HCT116 (cell line): ENCODE measurements around the gene PRM1. TPM values are rescaled to one million over a fixed set of nuclear protein-coding genes. Genes with fewer than 3 reads are reported as not detected.

ENCODE experiments used
- ATAC-seq: fragments of 200-7000 bp; cut with Tn5 transposase; 2 replicates; pipeline ENCODE4 v1.9.1; 2020; ENCODE audit warnings: mild to moderate bottlenecking, moderate library complexity
- BruUV-seq: library from RNA; stranded (reverse); fragments of 400-500 nt; replicated peaks from 2 replicates; lab custom pipeline; 2021; lab: Mats Ljungman, UMichigan
- CTCF ChIA-PET: fragments of 300-600 bp; sonication (Branson Sonifier 250); formaldehyde crosslinking; loops from one replicate; lab custom pipeline; 2021; ENCODE audit warnings: antibody characterized with exemption; lab: Charles Lee
- POLR2A ChIA-PET: fragments of 300-600, 350-600 bp; sonication (Branson Sonifier 250); formaldehyde crosslinking; loops from one replicate; lab custom pipeline; 2021; ENCODE audit warnings: antibody characterized with exemption; lab: Charles Lee
- RAD21 ChIA-PET, 2 experiments: fragments of 300-600 bp; sonication (Branson Sonifier 250); formaldehyde crosslinking; loops; one replicate each; lab custom pipeline; 2023; ENCODE audit warnings: low total read pairs in 2 of 2; ENCODE audit not compliant: uncharacterized antibody in 2 of 2, unreplicated experiment in 2 of 2, low non-redundant PET in 1 of 2; lab: Charles Lee
- DNase-seq: peaks from one replicate; pipeline ENCODE4 v3.0.0-alpha.2; 2010; ENCODE audit warnings: low read depth, low spot score
- H2AFZ ChIP-seq: fragments of 200-600 bp; shearing (Covaris generic), sonication (generic); 2 replicates; pipeline ENCODE4 v1.6.1; 2017; ENCODE audit warnings: low read depth, mixed run types, mixed read lengths, antibody characterized with exemption, low read length; ENCODE audit not compliant: poor library complexity, severe bottlenecking
- H3K27ac ChIP-seq: 2 replicates; pipeline ENCODE4 v1.5.1; 2012; ENCODE audit warnings: low read depth, low read length
- H3K27me3 ChIP-seq: fragments of 200-600 bp; sonication (generic); 2 replicates; pipeline ENCODE4 v1.6.1; 2016; ENCODE audit warnings: mixed run types, low read length, mixed read lengths; ENCODE audit not compliant: insufficient read depth
- H3K36me3 ChIP-seq, 2 experiments: fragments of 200-500 bp in 1 of 2; fragments of 200-600 bp in 1 of 2; sonication (Bioruptor generic) in 1 of 2; sonication (generic) in 1 of 2; 2 replicates each; pipeline versions ENCODE4 v1.5.1 to v1.6.1; 2014 to 2016; ENCODE audit warnings: low read length in 2 of 2, inconsistent platforms in 1 of 2, mixed read lengths in 1 of 2, mixed run types in 1 of 2; ENCODE audit not compliant: insufficient read depth in 2 of 2, control insufficient read depth in 1 of 2
- H3K4me1 ChIP-seq, 2 experiments: fragments of 200-600 bp in 1 of 2; sonication (generic) in 1 of 2; 2 replicates each; pipeline versions ENCODE4 v1.5.1 to v1.6.1; 2012 to 2017; ENCODE audit warnings: low read length in 2 of 2, inconsistent platforms in 1 of 2, mild to moderate bottlenecking in 1 of 2, mixed read lengths in 1 of 2, mixed run types in 1 of 2, moderate library complexity in 1 of 2; ENCODE audit not compliant: insufficient read depth in 2 of 2, control insufficient read depth in 1 of 2
- H3K4me2 ChIP-seq: fragments of 200-600 bp; sonication (generic); 2 replicates; pipeline ENCODE4 v1.6.1; 2017; ENCODE audit warnings: mixed run types, low read length, mixed read lengths
- H3K4me3 ChIP-seq, 2 experiments: fragments of 200-600 bp in 1 of 2; sonication (generic) in 1 of 2; replicated peaks in 1 of 2; 2 replicates each; pipeline ENCODE4 v1.5.1; 2011 to 2016; ENCODE audit warnings: low read length in 2 of 2, control low read depth in 1 of 2, low read depth in 1 of 2, mild to moderate bottlenecking in 1 of 2, mixed read lengths in 1 of 2, mixed run types in 1 of 2
- H3K79me2 ChIP-seq: fragments of 200-600 bp; sonication (generic); 2 replicates; pipeline ENCODE4 v1.6.1; 2017; ENCODE audit warnings: mild to moderate bottlenecking, mixed run types, low read length, moderate library complexity, mixed read lengths; ENCODE audit not compliant: insufficient read depth
- H3K9ac ChIP-seq: fragments of 200-600 bp; sonication (generic); 2 replicates; pipeline ENCODE4 v1.6.1; 2016; ENCODE audit warnings: low read length, mixed read lengths
- H3K9me2 ChIP-seq: fragments of 200-600 bp; sonication (generic), shearing (Covaris generic); 2 replicates; pipeline ENCODE4 v1.6.1; 2017; ENCODE audit warnings: mixed run types, mild to moderate bottlenecking, moderate library complexity; ENCODE audit not compliant: insufficient read depth
- H3K9me3 ChIP-seq, 2 experiments: fragments of 200-500 bp in 1 of 2; fragments of 200-600 bp in 1 of 2; sonication (Bioruptor generic) in 1 of 2; sonication (generic) in 1 of 2; 2 replicates each; pipeline ENCODE4 v1.6.1; 2014 to 2017; ENCODE audit warnings: low read length in 2 of 2, mixed read lengths in 2 of 2, inconsistent platforms in 1 of 2, low read depth in 1 of 2, mild to moderate bottlenecking in 1 of 2, mixed run types in 1 of 2, moderate library complexity in 1 of 2; ENCODE audit not compliant: control insufficient read depth in 1 of 2, insufficient read depth in 1 of 2
- H4K20me1 ChIP-seq: fragments of 200-600 bp; sonication (generic), shearing (Covaris generic); 2 replicates; pipeline ENCODE4 v1.6.1; 2017; ENCODE audit warnings: mixed run types, mild to moderate bottlenecking, moderate library complexity; ENCODE audit not compliant: insufficient read depth
- CEBPB ChIP-seq: IDR thresholded peaks from 2 replicates; pipeline ENCODE4 v1.6.1; 2012; ENCODE audit warnings: low read depth
- EGR1 ChIP-seq: IDR thresholded peaks from 2 replicates; pipeline ENCODE4 v1.6.1; 2012; ENCODE audit warnings: low read depth
- FOSL1 ChIP-seq: IDR thresholded peaks from 2 replicates; pipeline ENCODE4 v1.6.1; 2012; ENCODE audit warnings: low read depth
- RAD21 ChIP-seq: IDR thresholded peaks from 2 replicates; pipeline ENCODE4 v1.6.1; 2012; ENCODE audit warnings: low read depth, mild to moderate bottlenecking
- SRF ChIP-seq: IDR thresholded peaks from 2 replicates; pipeline ENCODE4 v1.6.1; 2012; ENCODE audit warnings: low read depth
- YY1 ChIP-seq: IDR thresholded peaks from 2 replicates; pipeline ENCODE4 v1.6.1; 2011; ENCODE audit warnings: low read length, low read depth, moderate library complexity, mild to moderate bottlenecking; ENCODE audit not compliant: insufficient replicate concordance; ENCODE audit errors: extremely low read depth
- intact Hi-C: fragments of 100-400 bp; cut with micrococcal nuclease; formaldehyde crosslinking; loops from 2 replicates; pipeline ENCODE4 v1.10.0; 2022
- total RNA-seq: library from RNA; stranded (reverse); gene quantifications from one replicate; pipeline ENCODE4 v1.2.1, GENCODE V29; 2021; ENCODE audit not compliant: unreplicated experiment
- TF ChIP-seq, protein P1 (sequence below): IDR thresholded peaks from 2 replicates; pipeline ENCODE4 v1.6.1; 2012

Gene PRM1
- total RNA-seq, 1 experiment from 2014 or later: not detected

GRCh38 chr16:11254913-11255736 is 26.0 kb downstream of the PRM1 start:
- BruUV-seq: no TSS peak
- DNase-seq: no peak
- no peak overlapping the region for H2AFZ ChIP-seq

DNA sequence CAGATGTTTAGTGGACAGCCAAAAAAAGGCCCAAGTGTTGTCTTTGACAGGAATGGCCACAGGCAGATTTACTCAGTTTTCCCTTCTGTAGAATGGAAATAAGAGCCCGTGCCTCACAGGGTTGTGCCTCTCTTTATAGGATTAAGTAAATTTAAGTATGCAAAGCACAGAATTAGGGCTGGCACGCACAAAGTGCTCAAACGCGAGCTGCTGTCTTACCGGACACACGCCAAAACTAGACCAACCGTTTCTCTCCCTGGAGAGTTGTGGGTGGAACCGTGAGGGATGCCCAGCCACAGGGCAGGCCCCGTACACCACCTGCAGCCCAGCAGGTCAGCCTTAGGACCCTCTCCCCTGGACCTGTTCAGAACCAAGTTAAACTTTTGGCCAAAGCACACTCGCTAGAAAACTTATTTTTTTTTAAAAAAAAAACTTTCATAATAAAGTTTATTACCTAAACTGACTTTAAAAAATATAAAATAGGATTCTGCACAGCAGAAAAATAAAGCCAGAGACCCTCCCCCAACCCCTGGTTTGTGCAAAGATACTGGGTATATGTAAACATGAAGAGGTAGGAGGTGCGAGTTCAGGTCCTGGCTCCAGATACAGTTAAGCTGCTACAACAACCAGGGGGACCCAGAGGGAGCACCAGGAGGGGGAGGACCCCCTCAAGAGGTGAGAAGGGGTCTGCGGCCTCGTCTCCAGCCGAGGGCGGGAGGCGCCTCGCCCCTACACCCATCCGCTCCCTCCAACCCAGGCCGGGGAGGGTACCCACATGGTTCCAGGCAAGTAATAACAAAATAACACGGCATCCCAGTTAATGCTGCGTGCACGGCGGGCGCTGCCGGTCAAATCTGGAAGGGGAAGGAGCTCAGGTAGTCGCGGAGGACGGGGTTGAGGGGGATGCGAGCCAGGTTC is 26.9 kb downstream of the PRM1 start:
- Histone ChIP-seq H3K4me2 (peak overlapping the region; percentile 96), H2AFZ (no peak overlapping the region), H3K4me3 (peak overlapping the region in 1 of 2 experiments; percentile 79; a peak in 3 of 4 replicates), H3K27me3 (no peaks in the 10 kb centered on the region), H3K9me2 (no peaks in the 10 kb centered on the region), H3K36me3 (no peaks in the 10 kb centered on the region), H3K9ac (peak overlapping the region; percentile 63; the same call in 1 of the 2 replicates), H3K79me2 (no peaks in the 10 kb centered on the region), H3K9me3 (no peaks in the 10 kb centered on the region), H3K4me1 (peaks cover 10 to 31% of the 10 kb centered on the region in 2 experiments; a peak in 3 of 4 replicates), H4K20me1 (no peaks in the 10 kb centered on the region), H3K27ac (peak overlapping the region; percentile 85; the same call in 1 of the 2 replicates)
- no peak for DNase-seq
- intact Hi-C loops: no loop called here
- no peak for ATAC-seq
- ChIA-PET POLR2A (interaction anchor here (1.9 to 4.0 kb wide), 8 partner anchors 16 to 286 kb away, joined by 7 to 30 read pairs (median 14); no protein-coding TSS in a partner anchor), CTCF (interaction anchor here (1.1 to 2.9 kb wide), 4 partner anchors 102 to 290 kb away, joined by 3 to 32 read pairs (median 10); no protein-coding TSS in a partner anchor), RAD21 (no interaction called here)
- BruUV-seq: TSS peak; percentile 74
- no peak for TF ChIP-seq CEBPB
- no peak for TF ChIP-seq SRF
- no peak for TF ChIP-seq FOSL1
- no peak for TF ChIP-seq EGR1
- no peak for TF ChIP-seq YY1

More at GRCh38 chr16:11254913-11255736, 26.0 kb downstream of the PRM1 start:
- H3K27me3 ChIP-seq: no peaks in the 10 kb centered on the region
- ChIA-PET POLR2A (interaction anchor here (0.6 to 4.0 kb wide), 35 partner anchors 8 to 313 kb away, joined by 3 to 30 read pairs (median 5); partner anchors contain the start of genes DEXI, PRM3 and TNP2), CTCF (interaction anchor here (0.9 to 3.0 kb wide), 17 partner anchors 9 to 306 kb away, joined by 3 to 55 read pairs (median 5); no protein-coding TSS in a partner anchor)
- ATAC-seq: no peak; the same call in 1 of the 2 replicates
- peak overlapping the region; percentile 85 for H3K27ac ChIP-seq
- no peaks in the 10 kb centered on the region for H3K9me2 ChIP-seq
- H3K4me1 ChIP-seq: peaks cover 10 to 31% of the 10 kb centered on the region in 2 experiments; a peak in 3 of 4 replicates
- TF ChIP-seq RAD21: no peak
- TF ChIP-seq, protein P1, sequence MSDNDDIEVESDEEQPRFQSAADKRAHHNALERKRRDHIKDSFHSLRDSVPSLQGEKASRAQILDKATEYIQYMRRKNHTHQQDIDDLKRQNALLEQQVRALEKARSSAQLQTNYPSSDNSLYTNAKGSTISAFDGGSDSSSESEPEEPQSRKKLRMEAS: peak; percentile 86
- TF ChIP-seq, all 23 proteins: peak for 1
- peak overlapping the region; percentile 96 for H3K4me2 ChIP-seq
- peak overlapping the region; percentile 63 for H3K9ac ChIP-seq
- no peaks in the 10 kb centered on the region for H4K20me1 ChIP-seq
- H3K4me3 ChIP-seq: peak overlapping the region; percentile 49 to 79
- no peaks in the 10 kb centered on the region for H3K79me2 ChIP-seq
- RAD21 ChIA-PET: interaction anchor here (0.6 to 2.4 kb wide), 10 partner anchors 102 to 284 kb away, joined by 3 to 19 read pairs (median 4); no protein-coding TSS in a partner anchor
- H3K9me3 ChIP-seq: no peaks in the 10 kb centered on the region
- intact Hi-C loops: loop anchor here (5.0 kb wide), 2 partner anchors 117 to 557 kb away; no protein-coding TSS in a partner anchor
- no peaks in the 10 kb centered on the region for H3K36me3 ChIP-seq
